Right lobe of liver (tissue), 6 donors: ENCODE data around the gene CEP85L. TPM values are rescaled to one million over a fixed set of nuclear protein-coding genes. Genes with fewer than 3 reads are reported as not detected.

Experiments used
- ATAC-seq, 4 donors: fragments of 200-7000 bp; cut with Tn5 transposase; one replicate each; pipeline ENCODE4 v1.9.1; 2020; ENCODE audit warnings: mild to moderate bottlenecking in 4 of 4, moderate library complexity in 4 of 4
- DNase-seq, 3 donors: peaks; one replicate each; pipeline ENCODE4 v3.0.0-alpha.2; 2020
- H3K27ac ChIP-seq, 3 donors: fragments of 200-600 bp; one replicate each; pipeline ENCODE4 v1.8.0; 2022
- H3K27me3 ChIP-seq, 2 donors: fragments of 200-600 bp; one replicate each; pipeline ENCODE4 v1.8.0; 2022
- H3K36me3 ChIP-seq, 4 donors: fragments of 200-600 bp; sonication (generic) in 1 of 4; one replicate each; pipeline versions ENCODE4 v1.5.1 to v1.8.0; 2017 to 2022; ENCODE audit warnings: control low read depth in 1 of 4
- H3K4me1 ChIP-seq, 4 donors: fragments of 200-600 bp; sonication (generic) in 1 of 4; one replicate each; pipeline versions ENCODE4 v1.5.1 to v1.8.0; 2017 to 2022; ENCODE audit warnings: control low read depth in 1 of 4
- H3K4me3 ChIP-seq, 3 donors: fragments of 200-600 bp; one replicate each; pipeline ENCODE4 v1.8.0; 2022
- H3K9me3 ChIP-seq, 4 donors: fragments of 200-600 bp; sonication (generic) in 1 of 4; one replicate each; pipeline versions ENCODE4 v1.5.1 to v1.8.0; 2017 to 2022; ENCODE audit warnings: control low read depth in 1 of 4
- POLR2A ChIP-seq: fragments of 450-650 bp; IDR thresholded peaks from one replicate; pipeline ENCODE4 v1.6.1; 2017; ENCODE audit warnings: antibody characterized with exemption, mild to moderate bottlenecking
- WGBS: methylation state at CpG from one replicate; pipeline ENCODE4 v1.1.6; 2018; ENCODE audit warnings: low coverage, low lambda C conversion rate; ENCODE audit not compliant: insufficient coverage; ENCODE audit errors: missing lambda C conversion rate; 5-methylcytosine and 5-hydroxymethylcytosine counted together
- intact Hi-C, 2 donors: fragments of 100-400 bp; cut with DNase I; formaldehyde crosslinking; loops; one replicate each; pipeline versions ENCODE4 v1.11.2 to v1.14.1; 2022
- total RNA-seq, 6 experiments: library from RNA; depleted of rRNA in 2 of 6; stranded (reverse); fragments of >200 nt in 2 of 6; fragmentation: NEBNext Ultra II Directional in 3 of 6; extraction: Animal tissue kit (Norgen Biotek cat#: 25700) in 3 of 6; gene quantifications; one replicate each; pipeline versions ENCODE4 v1.1.0 to v1.2.4, GENCODE V29; 2016 to 2023
- TF ChIP-seq, protein P1 (sequence below), 4 donors: fragments of 200-600 bp in 3 of 4; fragments of 450-650 bp in 1 of 4; IDR thresholded peaks; one replicate each; pipeline versions ENCODE4 v1.5.1 to v1.8.0; 2016 to 2022; ENCODE audit warnings: antibody characterized with exemption in 4 of 4, mild to moderate bottlenecking in 2 of 4
- donor health status: DM: no; HTN: yes; CAD: no.
- donor health status: DM: no; HTN: no; CAD: no.
- donor health status: DM: no; HTN: no; CAD: no.
- donor health status: DM: no; HTN: yes; CAD: no.
- donor health status: DM: no; HTN: yes; CAD: no.

The CEP85L gene
- total RNA-seq, 6 experiments from 2014 or later, result 2.9 to 8.7 (median 4.1) TPM

DNA sequence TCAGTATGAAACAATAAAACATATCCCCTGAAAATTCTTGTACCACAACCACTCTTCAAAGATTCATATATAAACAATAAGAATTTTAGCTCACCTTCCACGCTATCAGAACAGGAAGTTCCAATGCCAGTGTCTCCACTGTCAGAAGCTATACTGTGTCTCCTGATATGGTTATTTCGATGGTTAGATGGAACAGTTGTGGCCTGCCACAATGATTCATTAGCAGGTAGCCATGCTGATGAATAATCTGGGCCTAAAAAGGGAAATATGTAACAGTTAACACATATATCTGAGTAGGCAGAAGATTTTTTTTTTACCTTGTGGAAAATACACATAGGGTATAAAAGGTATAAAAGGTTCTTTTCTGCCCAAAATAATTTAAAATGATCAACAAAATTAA lies 19.0 kb downstream of the CEP85L start:
- Histone ChIP-seq H3K27me3 (no peaks in the 10 kb centered on the region), H3K4me3 (no peak overlapping the region), H3K27ac (no peak overlapping the region), H3K9me3 (no peaks in the 10 kb centered on the region), H3K4me1 (no peaks in the 10 kb centered on the region), H3K36me3 (no peaks in the 10 kb centered on the region)
- ATAC-seq (no peak), DNase-seq (no peak)
- TF ChIP-seq, protein P1, sequence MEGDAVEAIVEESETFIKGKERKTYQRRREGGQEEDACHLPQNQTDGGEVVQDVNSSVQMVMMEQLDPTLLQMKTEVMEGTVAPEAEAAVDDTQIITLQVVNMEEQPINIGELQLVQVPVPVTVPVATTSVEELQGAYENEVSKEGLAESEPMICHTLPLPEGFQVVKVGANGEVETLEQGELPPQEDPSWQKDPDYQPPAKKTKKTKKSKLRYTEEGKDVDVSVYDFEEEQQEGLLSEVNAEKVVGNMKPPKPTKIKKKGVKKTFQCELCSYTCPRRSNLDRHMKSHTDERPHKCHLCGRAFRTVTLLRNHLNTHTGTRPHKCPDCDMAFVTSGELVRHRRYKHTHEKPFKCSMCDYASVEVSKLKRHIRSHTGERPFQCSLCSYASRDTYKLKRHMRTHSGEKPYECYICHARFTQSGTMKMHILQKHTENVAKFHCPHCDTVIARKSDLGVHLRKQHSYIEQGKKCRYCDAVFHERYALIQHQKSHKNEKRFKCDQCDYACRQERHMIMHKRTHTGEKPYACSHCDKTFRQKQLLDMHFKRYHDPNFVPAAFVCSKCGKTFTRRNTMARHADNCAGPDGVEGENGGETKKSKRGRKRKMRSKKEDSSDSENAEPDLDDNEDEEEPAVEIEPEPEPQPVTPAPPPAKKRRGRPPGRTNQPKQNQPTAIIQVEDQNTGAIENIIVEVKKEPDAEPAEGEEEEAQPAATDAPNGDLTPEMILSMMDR (IDR thresholded peaks at IDR 0.05), result no peak
- TF ChIP-seq POLR2A, result no peak
- WGBS, result 87% methylated on average over 2 of the region's 2 CpGs
- intact Hi-C loops, result no loop called here

DNA sequence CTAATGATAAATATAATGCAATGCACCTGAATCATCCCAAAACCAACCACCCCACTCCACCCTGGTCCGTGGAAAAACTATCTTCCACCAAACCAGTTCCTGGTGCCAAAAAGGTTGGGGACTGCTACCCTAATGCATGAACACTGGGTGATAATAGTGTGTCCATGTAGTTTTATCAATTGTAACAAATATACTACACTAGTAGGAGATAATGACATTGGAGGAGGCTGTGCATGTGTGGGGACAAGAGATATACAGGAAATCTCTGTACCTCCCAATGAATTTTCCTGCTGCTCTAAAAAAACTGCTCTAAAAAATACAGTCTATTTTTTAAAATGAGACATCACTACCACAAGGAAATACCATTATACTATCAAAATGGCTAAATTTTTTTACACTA lies 20.5 kb downstream of the CEP85L start:
- 86% methylated on average over 1 of the region's 1 CpG for WGBS
- H3K9me3 ChIP-seq, result no peaks in the 10 kb centered on the region
- no peak for DNase-seq
- TF ChIP-seq, protein P1 (IDR thresholded peaks at IDR 0.05), result no peak
- no peak for TF ChIP-seq POLR2A
- H3K4me1 ChIP-seq, result no peaks in the 10 kb centered on the region
- H3K27me3 ChIP-seq, result no peaks in the 10 kb centered on the region
- intact Hi-C loops, result no loop called here
- no peak for ATAC-seq
- H3K36me3 ChIP-seq, result no peaks in the 10 kb centered on the region
- no peak overlapping the region for H3K27ac ChIP-seq
- H3K4me3 ChIP-seq, result no peak overlapping the region

DNA sequence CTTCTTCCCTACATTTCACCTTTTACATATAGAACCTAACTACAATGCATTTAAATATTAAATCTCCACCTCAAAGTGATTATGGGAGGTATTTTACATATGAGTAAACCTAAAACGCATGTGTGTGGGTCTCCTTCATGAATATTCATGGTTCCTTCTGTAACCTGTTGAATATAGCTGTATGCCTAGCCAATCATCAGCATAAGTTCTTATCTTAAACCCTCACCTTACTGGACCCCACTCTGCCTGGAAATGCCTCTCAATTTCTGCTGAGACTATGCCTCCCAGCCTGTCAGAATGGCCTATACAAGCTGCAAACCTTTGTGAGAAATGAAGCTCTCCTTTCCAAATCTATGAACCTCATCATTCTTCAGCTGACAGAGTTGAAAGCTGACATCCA lies 21.3 kb downstream of the CEP85L start:
- 64% methylated on average over 1 of the region's 1 CpG for WGBS
- Histone ChIP-seq H3K36me3 (no peaks in the 10 kb centered on the region), H3K27ac (no peak overlapping the region), H3K27me3 (no peaks in the 10 kb centered on the region), H3K4me1 (no peaks in the 10 kb centered on the region), H3K4me3 (no peak overlapping the region), H3K9me3 (no peaks in the 10 kb centered on the region)
- intact Hi-C loops, result no loop called here
- ATAC-seq (no peak), DNase-seq (no peak)
- TF ChIP-seq, protein P1 (IDR thresholded peaks at IDR 0.05), result no peak
- TF ChIP-seq POLR2A, result no peak

DNA sequence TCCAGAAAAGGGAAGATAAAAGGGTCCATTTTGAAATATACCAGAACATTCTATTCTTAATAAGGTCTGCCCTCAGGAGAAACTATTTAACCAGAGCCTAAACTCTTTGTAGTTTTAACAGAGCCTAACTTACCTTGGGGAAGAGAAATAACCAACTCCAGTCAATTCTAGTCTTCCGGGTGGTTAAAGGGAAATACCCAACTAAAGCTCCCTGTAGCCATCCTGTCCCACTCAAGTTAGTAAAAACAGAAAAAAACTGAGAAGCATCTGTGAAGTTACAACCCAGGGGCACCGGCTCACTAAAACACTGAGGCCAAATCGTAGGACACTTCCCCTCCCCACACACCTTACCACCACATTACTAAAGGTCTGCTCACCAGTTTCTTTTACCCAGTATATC lies 23.7 kb downstream of the CEP85L start:
- 97% methylated on average over 3 of the region's 3 CpGs for WGBS
- H3K27ac ChIP-seq, result no peak overlapping the region

More for the DNA sequence above, 23.7 kb downstream of the CEP85L start:
- no peaks in the 10 kb centered on the region for H3K36me3 ChIP-seq
- H3K27me3 ChIP-seq, result no peaks in the 10 kb centered on the region
- H3K4me3 ChIP-seq, result no peak overlapping the region
- TF ChIP-seq, protein P1 (IDR thresholded peaks at IDR 0.05), result no peak
- TF ChIP-seq POLR2A, result no peak
- H3K9me3 ChIP-seq, result no peaks in the 10 kb centered on the region
- intact Hi-C loops, result no loop called here
- ATAC-seq (no peak), DNase-seq (no peak)
- H3K4me1 ChIP-seq, result no peaks in the 10 kb centered on the region
